Progenitor cell of endocrine pancreas (in vitro differentiated cells): Measurements from ENCODE around the gene PJA1. TPM values are rescaled to one million over a fixed set of nuclear protein-coding genes. Genes with fewer than 3 reads are reported as not detected.
A peak's percentile ranks its signal among the peaks of the same experiment; 100 is the strongest.

Experiments used
- DNase-seq: peaks from one replicate; pipeline ENCODE4 v3.0.0; 2021; ENCODE audit warnings: low spot score; ENCODE audit not compliant: unreplicated experiment
- H3K27ac Mint-ChIP-seq: 2 replicates; pipeline ENCODE4 v1.8.0; 2021; ENCODE audit warnings: mild to moderate bottlenecking, moderate library complexity, mixed read lengths
- H3K27me3 Mint-ChIP-seq: 2 replicates; pipeline ENCODE4 v1.8.0; 2021; ENCODE audit warnings: mixed read lengths
- H3K36me3 Mint-ChIP-seq: 2 replicates; pipeline ENCODE4 v1.8.0; 2022; ENCODE audit warnings: mixed read lengths; ENCODE audit not compliant: insufficient read depth
- H3K4me1 Mint-ChIP-seq: 2 replicates; pipeline ENCODE4 v1.8.0; 2021; ENCODE audit warnings: low read depth, mixed read lengths
- H3K4me3 Mint-ChIP-seq: 2 replicates; pipeline ENCODE4 v1.8.0; 2021; ENCODE audit warnings: low read depth, mild to moderate bottlenecking, moderate library complexity, mixed read lengths
- H3K9me3 Mint-ChIP-seq: 2 replicates; pipeline ENCODE4 v1.8.0; 2021; ENCODE audit warnings: low read depth, mixed read lengths
- total RNA-seq: library from RNA; stranded (reverse); gene quantifications from 2 replicates; pipeline ENCODE4 v1.2.1, GENCODE V29; 2021
- TF ChIP-seq, protein P1 (sequence below): fragments of 200-600 bp; sonication (generic); IDR thresholded peaks from one replicate; pipeline ENCODE4 v1.5.0; 2021; ENCODE audit warnings: antibody characterized with exemption, mild to moderate bottlenecking; ENCODE audit not compliant: unreplicated experiment

PJA1 gene
- total RNA-seq, 1 donor from 2014 or later: 35.7 TPM

DNA sequence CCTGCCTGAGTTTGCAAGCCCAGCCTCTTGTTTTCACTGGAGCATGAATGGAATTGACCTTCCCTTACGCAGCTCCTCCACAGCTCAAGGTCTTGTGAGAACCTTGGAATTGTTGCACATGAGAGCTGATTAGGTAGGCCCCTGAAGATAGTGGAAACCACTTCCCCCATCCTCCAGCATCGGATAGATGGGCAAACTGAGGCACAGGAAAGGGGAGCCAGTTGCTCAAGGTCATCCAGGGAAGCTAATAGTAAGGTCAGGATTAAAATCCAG, 27.2 kb downstream of the PJA1 start:
- DNase-seq: no peak
- Mint-ChIP-seq H3K27me3 (no peaks in the 10 kb centered on the region), H3K27ac (no peak overlapping the region), H3K4me1 (peaks cover 7% of the 10 kb centered on the region), H3K4me3 (no peak overlapping the region), H3K9me3 (no peaks in the 10 kb centered on the region), H3K36me3 (no peaks in the 10 kb centered on the region)
- TF ChIP-seq, protein P1, sequence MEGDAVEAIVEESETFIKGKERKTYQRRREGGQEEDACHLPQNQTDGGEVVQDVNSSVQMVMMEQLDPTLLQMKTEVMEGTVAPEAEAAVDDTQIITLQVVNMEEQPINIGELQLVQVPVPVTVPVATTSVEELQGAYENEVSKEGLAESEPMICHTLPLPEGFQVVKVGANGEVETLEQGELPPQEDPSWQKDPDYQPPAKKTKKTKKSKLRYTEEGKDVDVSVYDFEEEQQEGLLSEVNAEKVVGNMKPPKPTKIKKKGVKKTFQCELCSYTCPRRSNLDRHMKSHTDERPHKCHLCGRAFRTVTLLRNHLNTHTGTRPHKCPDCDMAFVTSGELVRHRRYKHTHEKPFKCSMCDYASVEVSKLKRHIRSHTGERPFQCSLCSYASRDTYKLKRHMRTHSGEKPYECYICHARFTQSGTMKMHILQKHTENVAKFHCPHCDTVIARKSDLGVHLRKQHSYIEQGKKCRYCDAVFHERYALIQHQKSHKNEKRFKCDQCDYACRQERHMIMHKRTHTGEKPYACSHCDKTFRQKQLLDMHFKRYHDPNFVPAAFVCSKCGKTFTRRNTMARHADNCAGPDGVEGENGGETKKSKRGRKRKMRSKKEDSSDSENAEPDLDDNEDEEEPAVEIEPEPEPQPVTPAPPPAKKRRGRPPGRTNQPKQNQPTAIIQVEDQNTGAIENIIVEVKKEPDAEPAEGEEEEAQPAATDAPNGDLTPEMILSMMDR: no peak

GRCh38 chrX:69137371-69138117, 27.7 kb downstream of the PJA1 start:
- H3K27ac Mint-ChIP-seq: peak overlapping the region; percentile 94
- H3K27me3 Mint-ChIP-seq: no peaks in the 10 kb centered on the region
- H3K9me3 Mint-ChIP-seq: no peaks in the 10 kb centered on the region
- peaks cover 3% of the 10 kb centered on the region for H3K4me1 Mint-ChIP-seq
- DNase-seq: no peak
- H3K4me3 Mint-ChIP-seq: peak overlapping the region; percentile 55
- TF ChIP-seq, protein P1: no peak
- no peaks in the 10 kb centered on the region for H3K36me3 Mint-ChIP-seq

DNA sequence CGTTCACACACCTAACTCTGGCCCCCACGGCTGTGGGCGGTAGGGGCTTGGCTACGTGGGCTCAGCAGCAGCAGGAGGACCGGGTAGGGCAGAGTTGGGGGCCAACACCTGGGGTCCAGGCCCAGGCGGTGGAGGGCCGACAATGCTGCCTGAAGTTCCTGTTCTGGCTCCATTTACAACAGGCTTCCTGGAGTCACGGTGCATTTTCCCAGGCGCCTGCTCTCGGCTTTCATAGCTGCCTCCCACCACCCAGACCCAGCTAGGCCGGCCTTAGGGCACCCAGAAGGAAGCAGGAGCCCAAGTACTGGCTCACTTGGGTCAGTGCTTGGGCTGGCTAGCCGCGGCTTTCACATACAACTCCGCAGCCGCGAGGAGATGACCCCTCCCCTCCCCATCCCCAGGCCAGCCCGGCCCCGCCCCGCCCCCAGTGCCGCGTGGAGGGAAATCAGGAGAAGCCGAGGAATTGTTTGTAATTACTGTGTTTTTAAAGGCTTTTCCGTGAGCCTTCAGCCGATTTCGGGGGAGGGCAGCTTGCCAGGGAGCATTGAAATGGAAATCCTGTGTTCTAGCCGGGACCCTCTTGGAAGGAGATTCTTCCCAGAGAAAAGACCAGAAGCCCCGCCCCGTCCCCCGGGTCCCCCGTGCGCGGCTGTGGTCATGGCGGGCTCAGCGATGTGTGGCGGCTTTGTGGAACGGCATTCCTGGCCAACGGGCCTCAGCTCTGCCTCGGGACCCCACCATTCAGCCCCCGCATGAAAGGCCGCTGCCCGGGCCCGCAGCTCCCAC, 28.5 kb downstream of the PJA1 start:
- Mint-ChIP-seq H3K9me3 (peaks cover under 1% of the 10 kb centered on the region), H3K36me3 (no peaks in the 10 kb centered on the region), H3K27ac (peak overlapping the region; percentile 94), H3K4me3 (peak overlapping the region; percentile 55), H3K4me1 (peaks cover 3% of the 10 kb centered on the region), H3K27me3 (peaks cover 3% of the 10 kb centered on the region)
- TF ChIP-seq, protein P1: no peak
- no peak for DNase-seq

DNA sequence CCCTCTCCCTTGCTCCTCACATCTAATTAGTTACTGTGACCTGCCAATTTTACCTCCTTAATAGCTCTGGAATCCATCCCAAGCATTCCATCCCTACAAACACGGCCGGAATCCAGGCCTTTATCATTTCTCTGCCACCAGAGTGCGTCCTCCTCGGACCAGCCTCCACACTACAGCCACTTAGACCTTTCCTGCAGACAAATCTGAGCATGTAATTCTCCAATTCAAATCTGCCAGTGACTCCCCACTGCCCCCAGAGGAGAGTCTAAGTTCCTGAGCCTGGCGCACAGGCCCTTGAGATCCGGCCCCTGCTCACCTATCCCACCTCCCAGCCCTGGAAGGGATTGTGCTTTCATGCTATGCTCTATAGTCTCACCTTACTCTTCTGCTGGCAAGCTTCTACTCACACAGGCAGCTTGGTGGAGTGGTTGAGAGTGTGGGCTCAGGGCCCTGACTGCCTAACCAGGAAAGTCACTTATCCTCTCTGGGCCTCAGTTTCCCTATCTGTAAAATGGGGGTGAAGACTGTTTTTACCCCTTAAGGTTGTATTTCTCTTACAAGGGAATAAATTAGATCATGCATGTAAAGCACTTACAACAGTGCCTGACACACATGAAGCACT, 31.2 kb downstream of the PJA1 start:
- Mint-ChIP-seq H3K36me3 (no peaks in the 10 kb centered on the region), H3K9me3 (peaks cover 3% of the 10 kb centered on the region), H3K27me3 (peaks cover 13% of the 10 kb centered on the region), H3K4me1 (peaks cover 3% of the 10 kb centered on the region), H3K4me3 (no peak overlapping the region), H3K27ac (no peak overlapping the region)
- no peak for DNase-seq
- TF ChIP-seq, protein P1: peak; percentile 66

GRCh38 chrX:69131886-69132285, 33.4 kb downstream of the PJA1 start:
- H3K9me3 Mint-ChIP-seq: peaks cover 7% of the 10 kb centered on the region
- no peaks in the 10 kb centered on the region for H3K36me3 Mint-ChIP-seq
- TF ChIP-seq, protein P1: no peak
- peaks cover 23% of the 10 kb centered on the region for H3K27me3 Mint-ChIP-seq
- H3K4me1 Mint-ChIP-seq: peaks cover 2% of the 10 kb centered on the region
- DNase-seq: no peak
- H3K27ac Mint-ChIP-seq: no peak overlapping the region
- H3K4me3 Mint-ChIP-seq: no peak overlapping the region
